GM12878 (cell line): ENCODE measurements around the gene MAGEB10.

Experiments used
- CTCF ChIP-seq, 3 experiments: IDR thresholded peaks in 2 of 3; conservative IDR thresholded peaks in 1 of 3; 2 replicates each; pipeline ENCODE4 v1.5.1; 2011; ENCODE audit warnings: low read depth in 3 of 3, low read length in 3 of 3, mild to moderate bottlenecking in 3 of 3, control low read depth in 2 of 3, moderate library complexity in 2 of 3, inconsistent platforms in 1 of 3, mixed read lengths in 1 of 3; ENCODE audit not compliant: control insufficient read depth in 2 of 3, insufficient read depth in 1 of 3; ENCODE audit errors: extremely low read depth in 1 of 3
- EP300 ChIP-seq, 2 experiments: fragments of 150-350 bp in 1 of 2; IDR thresholded peaks; 2 replicates each; pipeline ENCODE4 v1.6.1; 2011 to 2012; ENCODE audit warnings: low read depth in 2 of 2, low read length in 2 of 2, borderline replicate concordance in 1 of 2, improper control_type of control experiment in 1 of 2, inconsistent platforms in 1 of 2; ENCODE audit not compliant: control insufficient read depth in 1 of 2
- EZH2 ChIP-seq: IDR thresholded peaks from 2 replicates; pipeline ENCODE4 v1.6.1; 2012; ENCODE audit warnings: low read depth, mild to moderate bottlenecking, control low read depth, inconsistent platforms, low read length, borderline replicate concordance; ENCODE audit not compliant: control insufficient read depth
- POLR2AphosphoS5 ChIP-seq: IDR thresholded peaks from 2 replicates; pipeline ENCODE4 v1.6.1; 2011; ENCODE audit warnings: mild to moderate bottlenecking, low read length, inconsistent platforms
- RAD21 ChIP-seq: IDR thresholded peaks from 2 replicates; pipeline ENCODE4 v1.6.1; 2011; ENCODE audit warnings: mild to moderate bottlenecking, low read depth, low read length, moderate library complexity; ENCODE audit not compliant: insufficient read depth
- RAD51 ChIP-seq: fragments of 450-650 bp; IDR thresholded peaks from 2 replicates; pipeline ENCODE4 v1.6.1; 2016; ENCODE audit warnings: moderate library complexity, mild to moderate bottlenecking, inconsistent platforms
- RB1 ChIP-seq: fragments of 450-650 bp; formaldehyde crosslinking; IDR thresholded peaks from 2 replicates; pipeline ENCODE4 v1.6.1; 2017; ENCODE audit warnings: mild to moderate bottlenecking, borderline replicate concordance
- SMC3 ChIP-seq: IDR thresholded peaks from 2 replicates; pipeline ENCODE4 v1.6.1; 2011; ENCODE audit warnings: low read length, improper control_type of control experiment, borderline replicate concordance

- TF ChIP-seq CTCF (IDR thresholded peaks at IDR 0.05 in 2 of 3, conservative IDR thresholded peaks at IDR 0.05 in 1 of 3; ENCODE audit: control insufficient read depth in 2 of 3, extremely low read depth in 1 of 3, insufficient read depth in 1 of 3, low read depth in 3 of 3, low read length in 3 of 3) (no peak), EP300 (IDR thresholded peaks at IDR 0.05; ENCODE audit: borderline replicate concordance in 1 of 2, control insufficient read depth in 1 of 2, low read depth in 2 of 2, low read length in 2 of 2) (no peak), RAD21 (no peak), POLR2AphosphoS5 (no peak), RB1 (no peak), EZH2 (no peak), SMC3 (no peak), RAD51 (no peak)
These were observed at the start of gene MAGEB10 for GRCh38 chrX:27807690-27808089.
